HEK293 (cell line): Measurements from ENCODE around the gene ERN2.

ENCODE experiments used
- BCL6B ChIP-seq: fragments of 450-650 bp; formaldehyde crosslinking; IDR thresholded peaks from 2 replicates; pipeline ENCODE4 v1.5.1; 2017; ENCODE audit warnings: missing biosample characterization, missing genetic modification characterization
- HOXC10 ChIP-seq: sonication (generic); formaldehyde crosslinking; IDR thresholded peaks from 2 replicates; pipeline ENCODE4 v1.8.1; 2023; ENCODE audit warnings: mild to moderate bottlenecking, missing genetic modification reagents
- KLF9 ChIP-seq: fragments of 450-650 bp; formaldehyde crosslinking; IDR thresholded peaks from 2 replicates; pipeline ENCODE4 v1.5.1; 2016; ENCODE audit warnings: missing biosample characterization, missing genetic modification characterization, low read depth
- PRDM2 ChIP-seq: fragments of 450-650 bp; formaldehyde crosslinking; IDR thresholded peaks from 2 replicates; pipeline ENCODE4 v1.5.1; 2016; ENCODE audit warnings: missing biosample characterization, missing genetic modification characterization, borderline replicate concordance
- RBAK ChIP-seq: fragments of 450-650 bp; formaldehyde crosslinking; IDR thresholded peaks from 2 replicates; pipeline ENCODE4 v1.5.1; 2016; ENCODE audit warnings: missing biosample characterization, missing genetic modification characterization
- REPIN1 ChIP-seq: fragments of 450-650 bp; formaldehyde crosslinking; IDR thresholded peaks from 2 replicates; pipeline ENCODE4 v1.5.1; 2017; ENCODE audit warnings: missing biosample characterization, missing genetic modification characterization, low read depth
- WT1 ChIP-seq: fragments of 450-650 bp; formaldehyde crosslinking; IDR thresholded peaks from 2 replicates; pipeline ENCODE4 v1.5.1; 2016; ENCODE audit warnings: missing biosample characterization, missing genetic modification characterization
- ZBTB1 ChIP-seq: fragments of 450-650 bp; formaldehyde crosslinking; IDR thresholded peaks from 2 replicates; pipeline ENCODE4 v1.5.1; 2016; ENCODE audit warnings: missing biosample characterization, missing genetic modification characterization
- ZNF214 ChIP-seq: fragments of 450-650 bp; formaldehyde crosslinking; IDR thresholded peaks from 2 replicates; pipeline ENCODE4 v1.5.1; 2017; ENCODE audit warnings: missing biosample characterization, mild to moderate bottlenecking, missing genetic modification characterization, borderline replicate concordance
- ZNF324 ChIP-seq: fragments of 450-650 bp; formaldehyde crosslinking; IDR thresholded peaks from 2 replicates; pipeline ENCODE4 v1.5.1; 2016; ENCODE audit warnings: missing biosample characterization, missing genetic modification characterization
- ZNF423 ChIP-seq: fragments of 450-650 bp; formaldehyde crosslinking; IDR thresholded peaks from 2 replicates; pipeline ENCODE4 v1.5.1; 2016; ENCODE audit warnings: missing biosample characterization, missing genetic modification characterization
- ZNF433 ChIP-seq: fragments of 450-650 bp; formaldehyde crosslinking; IDR thresholded peaks from 2 replicates; pipeline ENCODE4 v1.5.1; 2016; ENCODE audit warnings: missing biosample characterization, missing genetic modification characterization, low read depth
- ZNF548 ChIP-seq: fragments of 450-650 bp; formaldehyde crosslinking; IDR thresholded peaks from 2 replicates; pipeline ENCODE4 v1.5.1; 2016; ENCODE audit warnings: missing biosample characterization, missing genetic modification characterization
- ZNF560 ChIP-seq: fragments of 450-650 bp; formaldehyde crosslinking; IDR thresholded peaks from 2 replicates; pipeline ENCODE4 v1.5.1; 2017; ENCODE audit warnings: missing biosample characterization, missing genetic modification characterization, borderline replicate concordance
- ZNF571 ChIP-seq: fragments of 450-650 bp; formaldehyde crosslinking; IDR thresholded peaks from 2 replicates; pipeline ENCODE4 v1.5.0; 2017; ENCODE audit warnings: missing biosample characterization, missing genetic modification characterization
- ZNF600 ChIP-seq: fragments of 450-650 bp; formaldehyde crosslinking; IDR thresholded peaks from 2 replicates; pipeline ENCODE4 v1.5.1; 2016; ENCODE audit warnings: missing biosample characterization, missing genetic modification characterization
- ZNF664 ChIP-seq: fragments of 450-650 bp; formaldehyde crosslinking; IDR thresholded peaks from 2 replicates; pipeline ENCODE4 v1.5.1; 2016; ENCODE audit warnings: missing biosample characterization, missing genetic modification characterization
- ZXDB ChIP-seq: fragments of 450-650 bp; formaldehyde crosslinking; IDR thresholded peaks from 2 replicates; pipeline ENCODE4 v1.5.1; 2016; ENCODE audit warnings: missing biosample characterization, missing genetic modification characterization
- TF ChIP-seq, protein P1 (sequence below): fragments of 450-650 bp; formaldehyde crosslinking; IDR thresholded peaks from 2 replicates; pipeline ENCODE4 v1.5.1; 2016; ENCODE audit warnings: missing biosample characterization, missing genetic modification characterization, borderline replicate concordance
- TF ChIP-seq, protein P2 (sequence below): sonication (generic); formaldehyde crosslinking; IDR thresholded peaks from 2 replicates; pipeline ENCODE4 v1.8.1; 2022; ENCODE audit warnings: mild to moderate bottlenecking, moderate library complexity, missing genetic modification reagents
- TF ChIP-seq, protein P3 (sequence below): fragments of 450-650 bp; formaldehyde crosslinking; IDR thresholded peaks from 2 replicates; pipeline ENCODE4 v1.5.1; 2016; ENCODE audit warnings: missing biosample characterization, missing genetic modification characterization
- TF ChIP-seq, protein P4 (sequence below): fragments of 450-650 bp; formaldehyde crosslinking; IDR thresholded peaks from 2 replicates; pipeline ENCODE4 v1.5.1; 2017; ENCODE audit warnings: missing biosample characterization, missing genetic modification characterization

The ERN2 gene

DNA sequence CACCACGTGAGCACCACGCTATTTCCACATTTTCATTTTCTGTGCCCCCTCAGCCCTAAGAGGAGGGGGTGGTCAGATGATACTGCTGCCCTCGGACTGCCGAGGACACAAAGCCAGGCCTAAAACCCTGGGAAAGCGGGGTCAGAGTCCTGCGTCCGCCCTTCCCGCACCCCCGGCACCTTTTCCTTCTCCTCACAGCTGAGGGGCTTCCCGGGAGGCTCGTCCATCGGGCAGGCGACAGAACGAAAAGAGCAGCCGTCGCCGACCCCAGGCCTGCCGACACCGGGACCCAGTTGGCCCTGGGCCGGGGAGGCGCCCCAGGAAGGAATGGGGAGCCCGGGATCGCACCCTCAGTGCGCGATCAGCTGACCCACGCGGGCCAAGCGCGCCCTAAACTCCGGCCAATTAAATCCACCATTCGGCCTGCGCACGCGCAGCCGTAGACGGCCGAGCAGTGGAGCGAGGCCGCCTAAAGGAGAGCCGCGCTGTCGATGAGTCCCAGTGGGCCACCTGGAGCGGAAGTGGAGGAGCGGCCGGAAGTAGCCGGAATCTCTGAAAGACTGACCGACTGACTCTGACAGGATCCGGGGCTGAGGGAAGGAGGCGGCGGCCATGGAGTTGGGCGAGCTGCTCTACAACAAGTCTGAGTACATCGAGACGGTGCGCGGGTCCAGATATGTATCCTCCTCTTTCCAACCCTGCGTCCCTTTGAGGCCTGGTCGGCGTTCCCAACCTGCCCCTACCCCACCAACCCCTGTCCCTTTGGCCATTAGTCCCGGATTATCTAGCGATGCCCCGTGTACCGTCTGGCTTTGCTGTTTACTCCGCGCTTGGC, 71.9 kb downstream of the ERN2 start, which contains the start of the genes DCTN5 and PALB2 (continued):
- TF ChIP-seq ZNF423 (tag by site-specific recombination) (no peak), KLF9 (tag by site-specific recombination) (no peak), ZNF214 (tag by site-specific recombination) (no peak), ZNF571 (no peak), RBAK (no peak), ZNF548 (no peak), PRDM2 (tag by site-specific recombination) (no peak), ZXDB (peak; percentile 84), ZNF600 (no peak), ZNF664 (tag by site-specific recombination) (0 out of 2 replicates have a peak, but pooled peaks have one; percentile 10), REPIN1 (no peak), ZNF560 (tag by site-specific recombination) (no peak), ZNF324 (tag by site-specific recombination) (no peak), WT1 (tag by site-specific recombination) (no peak), ZNF433 (tag by site-specific recombination) (no peak), BCL6B (tag by site-specific recombination) (no peak), ZBTB1 (tag by site-specific recombination) (no peak), HOXC10 (CRISPR knock-in tag) (0 out of 2 replicates have a peak, but pooled peaks have one; percentile 81)
- TF ChIP-seq, protein P1, sequence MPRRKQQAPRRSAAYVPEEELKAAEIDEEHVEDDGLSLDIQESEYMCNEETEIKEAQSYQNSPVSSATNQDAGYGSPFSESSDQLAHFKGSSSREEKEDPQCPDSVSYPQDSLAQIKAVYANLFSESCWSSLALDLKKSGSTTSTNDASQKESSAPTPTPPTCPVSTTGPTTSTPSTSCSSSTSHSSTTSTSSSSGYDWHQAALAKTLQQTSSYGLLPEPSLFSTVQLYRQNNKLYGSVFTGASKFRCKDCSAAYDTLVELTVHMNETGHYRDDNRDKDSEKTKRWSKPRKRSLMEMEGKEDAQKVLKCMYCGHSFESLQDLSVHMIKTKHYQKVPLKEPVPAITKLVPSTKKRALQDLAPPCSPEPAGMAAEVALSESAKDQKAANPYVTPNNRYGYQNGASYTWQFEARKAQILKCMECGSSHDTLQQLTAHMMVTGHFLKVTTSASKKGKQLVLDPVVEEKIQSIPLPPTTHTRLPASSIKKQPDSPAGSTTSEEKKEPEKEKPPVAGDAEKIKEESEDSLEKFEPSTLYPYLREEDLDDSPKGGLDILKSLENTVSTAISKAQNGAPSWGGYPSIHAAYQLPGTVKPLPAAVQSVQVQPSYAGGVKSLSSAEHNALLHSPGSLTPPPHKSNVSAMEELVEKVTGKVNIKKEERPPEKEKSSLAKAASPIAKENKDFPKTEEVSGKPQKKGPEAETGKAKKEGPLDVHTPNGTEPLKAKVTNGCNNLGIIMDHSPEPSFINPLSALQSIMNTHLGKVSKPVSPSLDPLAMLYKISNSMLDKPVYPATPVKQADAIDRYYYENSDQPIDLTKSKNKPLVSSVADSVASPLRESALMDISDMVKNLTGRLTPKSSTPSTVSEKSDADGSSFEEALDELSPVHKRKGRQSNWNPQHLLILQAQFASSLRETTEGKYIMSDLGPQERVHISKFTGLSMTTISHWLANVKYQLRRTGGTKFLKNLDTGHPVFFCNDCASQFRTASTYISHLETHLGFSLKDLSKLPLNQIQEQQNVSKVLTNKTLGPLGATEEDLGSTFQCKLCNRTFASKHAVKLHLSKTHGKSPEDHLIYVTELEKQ (tag by site-specific recombination): no peak
- TF ChIP-seq, protein P2, sequence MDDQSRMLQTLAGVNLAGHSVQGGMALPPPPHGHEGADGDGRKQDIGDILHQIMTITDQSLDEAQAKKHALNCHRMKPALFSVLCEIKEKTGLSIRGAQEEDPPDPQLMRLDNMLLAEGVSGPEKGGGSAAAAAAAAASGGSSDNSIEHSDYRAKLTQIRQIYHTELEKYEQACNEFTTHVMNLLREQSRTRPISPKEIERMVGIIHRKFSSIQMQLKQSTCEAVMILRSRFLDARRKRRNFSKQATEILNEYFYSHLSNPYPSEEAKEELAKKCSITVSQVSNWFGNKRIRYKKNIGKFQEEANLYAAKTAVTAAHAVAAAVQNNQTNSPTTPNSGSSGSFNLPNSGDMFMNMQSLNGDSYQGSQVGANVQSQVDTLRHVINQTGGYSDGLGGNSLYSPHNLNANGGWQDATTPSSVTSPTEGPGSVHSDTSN (CRISPR knock-in tag): no peak; the same call in 1 of the 2 replicates
- TF ChIP-seq, protein P3, sequence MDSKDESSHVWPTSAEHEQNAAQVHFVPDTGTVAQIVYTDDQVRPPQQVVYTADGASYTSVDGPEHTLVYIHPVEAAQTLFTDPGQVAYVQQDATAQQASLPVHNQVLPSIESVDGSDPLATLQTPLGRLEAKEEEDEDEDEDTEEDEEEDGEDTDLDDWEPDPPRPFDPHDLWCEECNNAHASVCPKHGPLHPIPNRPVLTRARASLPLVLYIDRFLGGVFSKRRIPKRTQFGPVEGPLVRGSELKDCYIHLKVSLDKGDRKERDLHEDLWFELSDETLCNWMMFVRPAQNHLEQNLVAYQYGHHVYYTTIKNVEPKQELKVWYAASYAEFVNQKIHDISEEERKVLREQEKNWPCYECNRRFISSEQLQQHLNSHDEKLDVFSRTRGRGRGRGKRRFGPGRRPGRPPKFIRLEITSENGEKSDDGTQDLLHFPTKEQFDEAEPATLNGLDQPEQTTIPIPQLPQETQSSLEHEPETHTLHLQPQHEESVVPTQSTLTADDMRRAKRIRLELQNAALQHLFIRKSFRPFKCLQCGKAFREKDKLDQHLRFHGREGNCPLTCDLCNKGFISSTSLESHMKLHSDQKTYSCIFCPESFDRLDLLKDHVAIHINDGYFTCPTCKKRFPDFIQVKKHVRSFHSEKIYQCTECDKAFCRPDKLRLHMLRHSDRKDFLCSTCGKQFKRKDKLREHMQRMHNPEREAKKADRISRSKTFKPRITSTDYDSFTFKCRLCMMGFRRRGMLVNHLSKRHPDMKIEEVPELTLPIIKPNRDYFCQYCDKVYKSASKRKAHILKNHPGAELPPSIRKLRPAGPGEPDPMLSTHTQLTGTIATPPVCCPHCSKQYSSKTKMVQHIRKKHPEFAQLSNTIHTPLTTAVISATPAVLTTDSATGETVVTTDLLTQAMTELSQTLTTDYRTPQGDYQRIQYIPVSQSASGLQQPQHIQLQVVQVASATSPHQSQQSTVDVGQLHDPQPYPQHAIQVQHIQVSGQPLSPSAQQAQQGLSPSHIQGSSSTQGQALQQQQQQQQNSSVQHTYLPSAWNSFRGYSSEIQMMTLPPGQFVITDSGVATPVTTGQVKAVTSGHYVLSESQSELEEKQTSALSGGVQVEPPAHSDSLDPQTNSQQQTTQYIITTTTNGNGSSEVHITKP (tag by site-specific recombination): no peak
- TF ChIP-seq, protein P4, sequence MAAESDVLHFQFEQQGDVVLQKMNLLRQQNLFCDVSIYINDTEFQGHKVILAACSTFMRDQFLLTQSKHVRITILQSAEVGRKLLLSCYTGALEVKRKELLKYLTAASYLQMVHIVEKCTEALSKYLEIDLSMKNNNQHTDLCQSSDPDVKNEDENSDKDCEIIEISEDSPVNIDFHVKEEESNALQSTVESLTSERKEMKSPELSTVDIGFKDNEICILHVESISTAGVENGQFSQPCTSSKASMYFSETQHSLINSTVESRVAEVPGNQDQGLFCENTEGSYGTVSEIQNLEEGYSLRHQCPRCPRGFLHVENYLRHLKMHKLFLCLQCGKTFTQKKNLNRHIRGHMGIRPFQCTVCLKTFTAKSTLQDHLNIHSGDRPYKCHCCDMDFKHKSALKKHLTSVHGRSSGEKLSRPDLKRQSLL: no peak
